UCSD-AML1 (cell line): ENCODE data around the gene ZNF32.
A peak's percentile ranks its signal among the peaks of the same experiment; 100 is the strongest.

ENCODE experiments used
- DNase-seq: peaks from one replicate; lab custom pipeline; 2025; ENCODE audit not compliant: unreplicated experiment; lab: John Stamatoyannopoulos, UW

ZNF32 gene

DNA sequence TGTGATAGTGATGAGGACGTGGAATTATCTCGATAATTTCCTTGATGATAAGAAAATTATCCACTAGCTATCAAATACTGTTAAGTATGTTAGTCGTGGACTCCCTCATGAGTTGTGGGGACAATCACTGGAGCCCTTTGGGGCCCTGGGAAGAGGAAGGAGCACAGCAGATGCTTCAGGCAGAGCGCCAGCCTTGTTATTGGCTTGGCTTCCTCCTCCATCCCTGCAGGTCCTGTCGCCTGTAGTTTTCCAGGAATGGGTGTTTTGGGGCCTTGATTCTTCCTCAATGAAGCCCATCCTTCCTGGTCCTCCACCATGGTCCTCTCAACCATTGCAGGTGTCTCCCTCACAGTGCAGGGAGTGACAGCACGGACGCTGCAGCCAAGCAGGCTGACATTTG lies 32.5 kb upstream of the ZNF32 start:
- no peak for DNase-seq

DNA sequence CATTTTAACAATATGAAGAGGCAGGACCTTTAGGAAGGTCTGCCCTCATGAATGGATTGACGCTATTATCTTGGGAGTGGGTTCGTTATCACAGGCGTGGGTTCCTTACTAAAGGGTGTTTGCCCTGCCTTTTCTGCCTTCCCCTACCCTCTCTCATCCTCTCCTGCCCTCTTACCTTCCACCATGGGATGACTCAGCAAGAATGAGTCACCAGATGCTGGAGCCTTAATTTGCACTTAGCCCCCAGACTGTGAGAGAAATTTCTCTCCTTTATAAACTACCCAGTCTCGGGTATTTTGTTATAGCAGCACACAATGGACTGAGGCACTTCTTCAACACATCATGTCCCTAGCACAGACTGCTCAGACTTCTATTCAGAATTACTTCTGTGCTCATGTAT lies 31.4 kb upstream of the ZNF32 start:
- no peak for DNase-seq

DNA sequence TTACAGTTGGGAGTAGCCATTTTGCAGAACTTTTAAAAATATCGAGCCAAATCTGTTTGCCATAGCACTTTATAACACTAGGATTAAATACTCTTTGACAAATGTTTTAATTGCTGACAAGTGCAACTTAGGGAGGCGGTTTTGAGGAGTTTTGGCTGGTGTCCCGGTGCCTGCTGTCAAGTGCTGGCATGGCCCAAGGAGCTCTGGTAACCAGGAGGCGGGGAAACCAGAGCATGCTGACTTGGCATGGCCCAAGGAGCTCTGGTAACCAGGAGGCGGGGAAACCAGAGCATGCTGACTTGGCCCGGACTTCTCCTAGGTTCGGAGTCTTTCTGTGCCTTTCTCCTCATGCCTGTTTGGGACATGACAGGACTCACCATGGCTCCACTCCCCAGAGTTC lies 30.8 kb upstream of the ZNF32 start:
- DNase-seq: no peak

DNA sequence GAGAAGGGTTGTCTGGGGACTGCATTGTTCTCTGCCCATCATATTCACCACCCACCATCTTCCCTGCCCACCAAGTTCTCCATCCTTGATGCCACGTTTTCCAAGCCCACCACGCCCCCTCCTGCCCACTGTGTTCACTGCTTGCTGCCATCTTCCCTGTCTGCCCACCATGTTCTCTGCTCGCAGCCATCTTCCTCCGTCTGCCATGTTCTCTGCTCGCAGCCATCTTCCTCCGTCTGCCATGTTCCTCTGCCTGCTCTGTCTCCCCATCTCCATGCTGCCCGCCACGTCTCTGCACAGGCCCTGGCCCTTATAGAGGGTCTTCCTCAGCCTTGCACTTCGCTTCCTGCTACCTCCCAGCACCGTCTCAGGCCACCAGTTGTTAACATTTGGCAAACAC lies 30.0 kb upstream of the ZNF32 start:
- DNase-seq: no peak

DNA sequence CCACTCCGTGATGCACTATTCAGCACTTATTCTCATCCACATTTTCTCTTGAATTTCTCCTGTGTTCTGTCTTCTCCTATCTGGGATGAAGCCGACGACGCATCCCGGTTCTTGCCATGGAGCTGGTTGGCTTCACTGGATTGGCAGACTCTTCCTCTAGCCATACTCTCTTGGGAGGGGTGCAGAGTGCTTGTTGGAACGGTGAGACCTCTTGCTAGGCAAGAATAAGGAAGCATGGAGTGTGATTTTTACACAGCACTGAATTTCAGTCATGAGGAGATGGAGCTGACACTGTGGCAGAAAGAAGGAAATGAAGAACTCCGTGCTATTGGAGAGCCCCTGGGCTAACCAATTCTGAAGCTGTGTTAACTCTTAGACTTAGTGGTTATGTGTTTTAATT lies 28.2 kb upstream of the ZNF32 start:
- DNase-seq: no peak

DNA sequence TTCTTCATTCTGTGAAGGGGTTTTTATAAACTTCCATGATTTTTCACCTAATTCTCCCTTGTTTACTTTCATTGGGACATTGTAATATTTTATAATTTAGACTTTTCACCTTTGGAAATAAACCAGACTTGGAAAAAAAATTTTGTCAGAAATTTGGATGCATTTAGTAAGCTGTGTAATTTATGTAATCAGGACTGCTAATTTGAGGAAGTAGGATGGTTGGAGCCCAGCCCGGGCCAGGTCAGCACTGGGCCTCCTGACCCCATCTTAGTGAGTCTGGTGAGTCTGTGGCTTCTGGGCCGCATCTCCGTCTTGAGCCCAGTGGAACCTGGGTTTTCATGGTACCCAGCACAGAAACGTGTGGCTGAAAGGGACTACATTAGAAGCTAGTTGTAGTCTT lies 27.6 kb upstream of the ZNF32 start:
- no peak for DNase-seq

DNA sequence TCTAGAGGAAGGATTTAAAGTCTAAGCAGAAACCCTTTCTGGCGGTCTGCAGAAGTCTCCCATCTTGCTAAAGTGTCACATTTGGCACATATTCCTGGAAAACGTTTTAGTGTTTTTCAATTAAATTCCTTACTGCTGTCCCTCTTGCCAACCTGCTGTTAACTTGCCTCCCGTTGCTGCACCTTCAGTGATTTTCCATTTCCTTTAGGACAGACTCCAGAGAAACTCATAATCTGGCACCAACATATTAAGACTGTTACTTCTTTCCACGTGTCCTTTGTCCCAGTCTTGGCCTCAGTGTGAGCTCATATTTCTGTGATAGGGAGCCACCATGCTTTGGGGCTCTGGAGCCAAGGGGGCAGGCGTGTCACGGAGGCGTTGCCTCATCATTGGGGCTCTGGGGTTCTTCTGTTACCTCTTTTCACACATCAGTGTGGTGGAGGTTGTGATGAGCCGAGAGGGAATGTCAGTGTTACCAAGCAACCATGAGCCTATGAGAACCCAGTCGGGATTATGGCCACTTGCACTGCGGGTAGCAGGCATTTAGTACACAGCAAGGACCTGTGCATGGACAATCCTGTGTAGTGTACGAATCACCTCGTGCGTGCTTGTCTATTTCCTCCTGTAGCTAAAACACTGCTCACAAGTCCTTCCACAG lies 26.0 kb upstream of the ZNF32 start:
- no peak for DNase-seq

DNA sequence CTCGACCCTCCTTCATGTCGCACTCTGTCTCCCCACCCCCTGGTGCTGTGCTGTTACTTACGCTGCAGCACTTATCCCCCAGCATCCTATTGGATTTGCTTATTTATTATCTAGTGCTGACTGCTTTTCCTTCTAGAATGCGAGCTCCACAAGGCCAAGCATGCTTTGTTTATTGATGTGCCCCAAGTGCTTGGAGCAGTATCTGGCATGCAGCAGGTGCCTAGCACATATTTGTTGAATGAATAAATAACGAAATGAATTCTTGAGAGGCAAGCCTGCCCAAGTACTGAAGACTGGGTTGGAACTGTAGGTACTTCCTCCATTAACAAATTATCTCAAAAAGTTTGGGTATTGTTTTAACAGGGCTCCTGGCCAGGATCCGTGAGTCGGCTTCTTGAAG lies 24.8 kb upstream of the ZNF32 start:
- DNase-seq: no peak

DNA sequence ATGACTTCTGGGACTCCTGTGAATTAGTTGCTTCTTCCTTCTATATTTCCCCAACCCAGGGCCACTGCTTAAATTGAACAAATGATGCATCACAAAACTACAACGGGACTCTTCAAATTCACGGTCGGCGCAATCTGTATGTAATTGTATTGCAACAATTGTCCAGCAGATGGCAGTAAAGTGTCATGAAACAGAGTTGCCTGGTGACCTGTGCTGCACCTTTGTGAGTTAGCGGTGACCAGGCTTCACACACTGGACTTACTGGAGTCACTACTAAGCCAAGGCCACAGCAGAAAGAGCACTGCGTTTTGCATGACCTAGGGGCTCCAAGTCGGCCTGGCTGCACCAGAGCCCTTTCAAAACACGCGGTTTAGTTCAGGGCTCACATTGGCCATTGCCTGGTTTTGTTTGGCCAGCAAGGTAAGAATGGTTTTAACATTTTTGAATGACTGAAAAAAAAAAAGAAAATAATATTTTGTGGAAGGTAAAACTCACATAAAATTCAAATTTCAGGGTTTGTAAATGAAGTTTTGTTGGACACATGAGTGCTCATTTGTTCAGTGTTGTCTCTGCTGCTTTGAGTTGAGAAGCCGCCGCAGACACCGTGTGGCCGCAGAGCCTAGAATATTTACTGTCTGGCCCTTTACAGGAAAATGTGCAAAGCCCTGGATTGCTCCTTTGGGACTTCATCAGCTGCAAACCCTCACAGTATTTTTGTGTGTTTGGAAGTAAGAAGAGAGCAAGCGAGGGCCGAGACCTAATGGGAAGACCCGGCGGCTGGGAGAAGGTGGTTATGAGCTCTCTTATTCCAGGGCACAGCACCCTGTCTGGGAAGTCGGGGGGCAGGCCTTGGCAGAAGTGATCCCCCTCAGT lies 23.2 kb upstream of the ZNF32 start:
- DNase-seq: peak; percentile 19

DNA sequence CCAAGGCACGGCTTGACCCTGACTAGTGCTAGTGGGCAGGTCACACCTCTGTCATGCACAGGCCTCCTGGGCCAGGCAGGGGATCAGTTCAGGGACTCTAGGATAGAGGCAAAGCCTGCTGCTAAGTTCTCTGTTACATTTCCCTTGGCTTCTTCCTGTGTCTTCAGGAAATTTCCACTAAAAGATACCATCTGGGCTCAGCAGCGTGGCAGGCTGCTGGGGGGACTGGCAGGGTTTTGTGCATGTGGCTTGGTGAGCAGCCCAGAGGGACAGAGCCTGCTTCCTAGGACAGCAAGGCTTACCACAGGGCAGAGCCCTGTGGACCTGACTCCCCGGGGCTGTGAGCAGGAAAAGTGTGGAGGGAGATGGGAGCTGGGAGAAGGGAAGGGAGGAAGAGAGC lies 20.7 kb upstream of the ZNF32 start:
- DNase-seq: no peak

DNA sequence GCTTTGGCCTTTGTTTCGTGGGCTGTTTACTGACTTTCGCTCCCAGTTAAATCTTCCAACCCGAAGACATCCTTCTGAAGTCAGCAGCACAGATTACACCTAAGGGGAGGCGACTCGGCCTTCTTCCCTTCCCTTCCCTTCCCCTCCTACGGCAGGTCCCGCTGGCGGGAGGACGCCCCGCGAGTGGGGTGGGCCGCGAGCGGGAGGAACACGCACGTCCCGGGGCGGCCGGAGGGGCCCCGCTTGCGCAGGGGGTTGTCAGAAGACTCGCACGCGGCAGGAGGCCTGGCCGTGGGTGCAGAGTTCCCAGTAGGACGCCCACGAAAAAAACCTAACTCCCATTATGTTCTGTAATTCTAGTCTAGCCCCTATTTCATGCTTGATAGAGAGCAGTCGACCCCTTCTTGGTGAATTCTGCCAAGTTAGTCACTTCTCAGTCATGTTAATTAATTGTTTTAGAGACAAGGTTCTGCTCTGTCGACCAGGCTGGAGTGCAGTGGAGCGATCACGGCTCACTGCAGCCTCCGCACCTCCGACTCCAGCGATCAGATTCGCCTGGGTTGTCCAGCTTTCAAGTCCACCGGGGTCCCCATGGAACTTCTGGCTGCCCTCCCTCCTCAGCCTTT lies 19.2 kb upstream of the ZNF32 start:
- no peak for DNase-seq

DNA sequence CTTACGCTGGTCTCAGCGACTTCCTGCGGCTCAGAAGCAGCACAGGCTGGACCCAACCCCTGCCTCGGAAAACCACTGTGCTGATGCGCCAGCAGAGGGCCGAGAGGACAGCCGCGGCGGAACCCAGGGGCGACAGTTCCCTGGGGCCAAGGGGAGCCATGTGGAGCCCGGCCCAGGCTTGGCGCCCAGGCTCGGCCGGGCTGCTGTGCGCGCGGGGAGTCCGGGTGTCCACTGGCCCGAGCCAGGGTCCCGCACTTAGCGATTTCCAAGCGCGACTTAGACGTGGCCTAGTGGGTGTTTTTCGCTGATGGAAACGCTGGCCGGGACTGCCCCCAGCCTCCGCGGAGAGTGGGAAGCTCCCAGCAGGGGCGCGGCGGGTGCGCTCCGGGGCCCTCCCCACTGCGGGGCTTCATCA lies 18.6 kb upstream of the ZNF32 start:
- no peak for DNase-seq

DNA sequence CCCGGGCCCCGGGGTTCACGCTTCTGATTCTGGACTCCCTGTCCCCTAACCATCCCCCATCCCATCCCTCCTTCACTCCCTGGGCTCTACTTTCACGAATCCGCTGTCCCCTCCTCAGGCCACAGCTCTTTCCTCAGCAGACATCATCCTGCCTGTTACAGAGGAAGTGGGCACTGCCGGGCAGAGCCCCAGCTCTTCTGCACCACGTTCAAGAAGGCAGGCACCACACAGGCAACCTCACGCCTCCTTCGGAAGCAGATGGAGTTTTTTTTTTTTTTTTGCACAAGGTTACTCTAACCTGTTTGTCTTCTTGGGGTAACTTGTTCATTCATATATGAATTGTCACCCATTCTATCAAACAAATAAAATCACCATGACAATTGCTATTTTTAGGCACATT lies 17.9 kb upstream of the ZNF32 start:
- no peak for DNase-seq

DNA sequence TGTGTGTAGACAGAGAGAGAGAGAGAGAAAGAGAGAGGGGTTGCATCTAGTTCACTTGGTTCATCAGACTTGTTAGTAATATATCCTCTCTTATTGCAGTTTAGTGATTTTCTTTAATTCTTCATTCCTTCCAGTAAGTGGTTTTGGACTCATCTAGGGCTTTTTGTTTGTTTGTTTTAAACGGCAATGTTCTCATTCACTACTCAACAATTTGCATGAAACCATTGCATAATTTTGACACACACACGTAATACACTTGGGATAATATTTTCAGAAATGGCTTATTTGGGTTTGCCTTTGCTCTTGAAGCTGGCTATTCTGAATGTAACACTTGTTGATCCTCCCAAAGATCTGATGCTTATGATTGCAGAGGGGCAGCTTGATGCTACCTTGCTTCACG lies 16.4 kb upstream of the ZNF32 start:
- DNase-seq: no peak

DNA sequence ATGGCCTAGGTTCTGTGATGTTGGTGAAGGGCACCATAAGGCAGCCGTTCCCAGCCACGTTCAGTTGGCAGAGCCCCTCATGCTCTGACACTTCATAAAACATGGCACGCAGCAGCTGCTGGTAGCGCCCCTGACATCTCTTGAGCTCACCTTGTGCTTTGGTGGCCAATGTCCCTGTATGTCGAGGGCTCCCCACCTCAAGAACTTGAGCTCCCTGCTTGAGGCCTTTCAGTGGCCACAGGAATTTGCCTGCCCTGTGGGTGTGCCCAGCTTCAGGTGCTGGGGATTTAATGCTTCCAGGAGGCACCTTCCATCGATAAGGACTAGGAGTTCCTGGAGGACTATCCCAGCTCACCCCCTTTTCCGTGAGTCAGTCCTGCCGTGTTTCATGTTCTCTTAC lies 9.5 kb upstream of the ZNF32 start:
- no peak for DNase-seq

DNA sequence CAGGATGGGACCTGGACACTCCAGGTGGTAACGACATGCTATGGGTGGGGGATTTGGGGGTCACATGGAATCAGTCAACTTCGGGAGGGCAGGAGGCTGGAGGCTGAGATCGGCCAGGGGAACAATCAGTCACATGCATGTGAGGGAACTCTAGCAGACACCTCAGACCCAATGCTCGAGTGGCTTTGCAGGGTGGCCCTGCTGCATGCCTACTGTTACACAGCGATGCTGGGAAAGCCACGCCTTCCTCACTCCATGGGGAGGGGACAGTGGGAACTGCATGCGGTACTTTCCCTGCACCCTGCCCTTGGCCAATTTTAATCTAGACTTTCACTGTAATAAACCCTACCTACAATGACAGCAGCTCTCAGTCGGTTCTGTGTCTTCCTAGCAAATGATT lies 6.6 kb upstream of the ZNF32 start:
- DNase-seq: no peak

DNA sequence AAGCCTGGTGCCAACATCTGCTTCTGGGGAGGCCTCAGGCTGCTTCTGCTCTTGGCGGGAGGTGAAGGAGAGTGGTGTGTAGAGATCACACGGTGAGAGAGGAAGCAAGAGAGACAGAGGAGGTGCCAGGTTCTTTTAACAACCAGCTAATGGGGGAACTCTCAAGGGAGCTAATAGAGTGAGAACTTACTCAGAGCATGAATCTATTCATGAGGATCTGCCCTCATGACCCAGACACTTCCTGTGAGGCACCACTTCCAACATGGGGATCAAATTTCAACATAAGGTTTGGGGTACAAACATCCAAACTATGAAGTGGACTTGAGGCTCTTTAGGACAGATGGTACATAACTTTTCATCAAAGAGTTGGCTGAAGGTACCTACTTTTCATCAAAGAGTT lies 5.1 kb upstream of the ZNF32 start:
- no peak for DNase-seq

DNA sequence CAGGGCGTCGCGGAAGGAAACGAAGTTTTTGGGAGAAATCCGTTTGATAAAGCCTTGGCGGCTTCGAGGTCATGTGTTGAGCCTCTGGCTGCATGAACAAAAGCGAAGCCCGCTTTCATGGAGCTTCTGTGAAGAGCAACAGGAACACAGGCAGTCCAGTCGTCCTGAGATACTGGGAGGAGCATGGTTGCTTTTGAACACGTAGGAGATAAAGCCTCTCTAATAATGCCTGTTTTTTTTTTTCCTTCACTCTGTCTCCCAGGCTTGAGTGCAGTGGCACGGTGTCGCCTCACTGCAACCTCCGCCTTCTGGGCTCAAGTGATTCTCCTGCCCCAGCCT lies 473 bp upstream of the ZNF32 start:
- no peak for DNase-seq

DNA sequence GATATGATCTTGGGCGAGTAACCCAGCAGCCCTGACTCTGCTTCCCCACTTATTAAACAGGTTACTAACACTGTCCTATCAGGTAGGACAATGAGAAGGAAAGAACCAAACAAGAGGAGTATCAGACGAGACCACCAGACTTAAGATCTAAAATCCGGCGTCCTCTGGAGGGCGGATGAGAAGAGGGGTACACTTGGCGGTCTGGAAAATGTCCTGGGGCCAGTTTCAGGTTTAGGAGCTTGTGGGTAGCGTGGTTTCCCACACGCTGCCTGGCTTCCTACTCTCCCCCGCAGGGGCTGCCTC lies 635 bp downstream of the ZNF32 start:
- no peak for DNase-seq

DNA sequence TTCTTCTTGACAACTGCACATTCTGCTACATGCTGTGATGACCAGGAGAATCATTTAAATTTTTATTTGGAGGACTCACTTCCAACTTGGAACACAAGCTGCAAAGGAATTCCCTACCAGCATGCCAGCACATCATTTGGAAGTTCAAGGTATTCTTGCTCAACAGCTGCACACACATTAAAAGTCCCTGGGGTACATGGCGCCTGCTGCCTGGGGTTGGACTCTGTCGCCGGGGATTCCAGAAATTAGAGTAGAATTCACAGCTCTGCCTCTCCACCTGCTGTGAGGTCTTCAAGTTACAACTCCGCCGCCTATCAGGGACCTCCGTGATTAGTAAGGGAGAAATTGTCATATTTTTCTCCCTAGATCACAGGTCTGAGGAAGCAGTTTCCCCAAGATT lies 1.1 kb downstream of the ZNF32 start:
- no peak for DNase-seq

DNA sequence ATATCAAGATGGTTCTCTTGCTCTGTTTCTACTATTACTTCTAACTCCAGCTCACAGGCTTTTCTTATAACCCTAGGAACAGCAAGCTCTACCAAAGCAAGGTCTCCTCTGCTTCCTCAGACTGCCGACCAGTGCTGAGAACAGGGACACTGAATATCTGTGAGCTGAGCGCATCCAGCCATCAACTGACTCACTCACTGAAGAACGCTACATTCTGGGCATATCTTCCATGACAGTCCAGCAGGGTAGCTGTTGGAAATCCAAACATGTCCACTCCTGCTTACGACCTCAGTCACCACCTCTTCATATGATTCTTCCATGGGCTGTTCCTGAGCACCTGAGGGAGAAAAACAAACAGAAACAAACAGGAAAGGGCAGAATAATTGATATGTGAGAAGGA lies 2.8 kb downstream of the ZNF32 start:
- DNase-seq: no peak

DNA sequence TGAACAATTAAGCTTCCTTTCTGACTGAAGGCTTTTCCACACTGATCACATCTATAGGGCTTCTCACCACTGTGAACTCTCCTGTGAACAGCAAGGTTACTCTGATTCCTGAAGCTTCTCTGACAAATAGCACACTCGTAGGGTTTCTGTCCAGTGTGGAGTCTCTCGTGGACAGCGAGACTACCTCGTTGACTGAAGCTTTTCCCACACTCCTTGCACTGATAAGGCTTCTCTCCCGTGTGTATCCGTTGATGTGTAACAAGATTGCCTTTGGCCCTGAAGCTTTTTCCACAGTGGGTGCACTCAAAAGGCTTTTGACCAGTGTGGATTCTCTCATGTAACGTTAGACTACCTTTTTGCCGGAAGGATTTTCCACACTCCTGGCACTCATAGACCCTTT lies 4.4 kb downstream of the ZNF32 start:
- DNase-seq: no peak

DNA sequence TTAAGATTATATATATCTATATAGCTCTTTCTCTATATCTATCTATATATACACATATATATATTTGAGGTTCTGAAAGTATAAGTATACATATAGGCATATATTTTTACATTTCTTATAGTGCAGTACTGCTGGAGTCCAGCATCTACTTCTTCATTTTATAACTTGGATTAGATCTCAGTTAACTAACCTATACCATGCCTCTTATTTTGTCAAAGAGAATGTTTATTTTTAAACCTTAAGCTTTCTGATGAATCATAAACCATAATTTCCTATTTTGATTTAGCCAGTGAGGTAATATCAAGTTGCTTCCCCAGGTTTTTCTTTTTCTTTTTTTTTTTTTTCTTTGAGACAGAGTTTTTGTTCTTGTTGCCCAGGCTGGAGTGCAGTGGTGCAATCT lies 8.1 kb downstream of the ZNF32 start:
- DNase-seq: no peak
